Activated T-cell treated with anti-CD3 and anti-CD28 coated beads for 1 hour (primary cell): ENCODE data around the gene GOLIM4.
A peak's percentile ranks its signal among the peaks of the same experiment; 100 is the strongest.
"Not testable (repeated sequence)": the region's sequence is repeated elsewhere in the genome, so short reads cannot be mapped to it uniquely, and the experiment has no call there.

Experiments used
- DNase-seq: peaks from one replicate; pipeline ENCODE4 v3.0.0-alpha.2; 2020; ENCODE audit warnings: low read depth

GOLIM4 gene

GRCh38 chr3:168095611-168096209, at the start of gene GOLIM4:
Gene GOLIM4, minus strand, starts transcription at chr3:168095924. Its CDS starts 639 bp downstream, at chr3:168095285.
- DNase-seq: peak; percentile 9

- DNase-seq: no peak
Measured at GRCh38 chr3:168141405-168141998, 45.8 kb upstream of the GOLIM4 start.

GRCh38 chr3:168139947-168140346, 44.2 kb upstream of the GOLIM4 start:
- no peak for DNase-seq

- no peak for DNase-seq
Measured at GRCh38 chr3:168138421-168138820, 42.7 kb upstream of the GOLIM4 start.

- DNase-seq: no peak
Measured at GRCh38 chr3:168134931-168135330, 39.2 kb upstream of the GOLIM4 start.

GRCh38 chr3:168130250-168130649, 34.5 kb upstream of the GOLIM4 start:
- DNase-seq: not testable (repeated sequence)

GRCh38 chr3:168128463-168128862, 32.7 kb upstream of the GOLIM4 start:
- DNase-seq: not testable (repeated sequence)

GRCh38 chr3:168127466-168127865, 31.7 kb upstream of the GOLIM4 start:
- no peak for DNase-seq

GRCh38 chr3:168124791-168125190, 29.1 kb upstream of the GOLIM4 start:
- no peak for DNase-seq

GRCh38 chr3:168124291-168124690, 28.6 kb upstream of the GOLIM4 start:
- DNase-seq: no peak

- no peak for DNase-seq
Measured at GRCh38 chr3:168123201-168124176, 27.8 kb upstream of the GOLIM4 start.

GRCh38 chr3:168121184-168122017, 25.7 kb upstream of the GOLIM4 start:
- no peak for DNase-seq

GRCh38 chr3:168117853-168118313, 22.2 kb upstream of the GOLIM4 start:
- DNase-seq: no peak

- DNase-seq: no peak
Measured at GRCh38 chr3:168117059-168117458, 21.3 kb upstream of the GOLIM4 start.

GRCh38 chr3:168116279-168116678, 20.6 kb upstream of the GOLIM4 start:
- no peak for DNase-seq

- no peak for DNase-seq
Measured at GRCh38 chr3:168113848-168114247, 18.1 kb upstream of the GOLIM4 start.

GRCh38 chr3:168112894-168113293, 17.2 kb upstream of the GOLIM4 start:
- DNase-seq: no peak

GRCh38 chr3:168104361-168104760, 8.6 kb upstream of the GOLIM4 start:
- DNase-seq: no peak

GRCh38 chr3:168102735-168103410, 7.1 kb upstream of the GOLIM4 start:
- DNase-seq: no peak

- DNase-seq: no peak
Measured at GRCh38 chr3:168100777-168101492, 5.2 kb upstream of the GOLIM4 start.

- no peak for DNase-seq
Measured at GRCh38 chr3:168097381-168097780, 1.7 kb upstream of the GOLIM4 start.
